Hepatocyte (in vitro differentiated cells): ENCODE data around the gene PER2. TPM values are rescaled to one million over a fixed set of nuclear protein-coding genes. Genes with fewer than 3 reads are reported as not detected.

Experiments used
- DNase-seq: peaks from one replicate; pipeline ENCODE4 v3.0.0-alpha.2; 2016; ENCODE audit warnings: low spot score
- H2AFZ ChIP-seq: fragments of 200-600 bp; sonication (generic); 2 replicates; pipeline ENCODE4 v1.6.0; 2016; ENCODE audit warnings: antibody characterized with exemption, mild to moderate bottlenecking
- H3K27ac ChIP-seq: fragments of 200-600 bp; sonication (generic); 2 replicates; pipeline ENCODE4 v1.5.1; 2016; ENCODE audit warnings: mild to moderate bottlenecking
- H3K27me3 ChIP-seq: fragments of 200-600 bp; sonication (generic); 2 replicates; pipeline ENCODE4 v1.6.1; 2016
- H3K36me3 ChIP-seq: fragments of 200-600 bp; sonication (generic); replicated peaks from 2 replicates; pipeline ENCODE4 v1.5.1; 2016; ENCODE audit warnings: low read depth; ENCODE audit not compliant: insufficient read depth
- H3K4me1 ChIP-seq: fragments of 200-600 bp; sonication (generic); 2 replicates; pipeline ENCODE4 v1.5.1; 2016; ENCODE audit warnings: mild to moderate bottlenecking, moderate library complexity; ENCODE audit not compliant: insufficient read depth
- H3K4me2 ChIP-seq: fragments of 200-600 bp; sonication (generic); 2 replicates; pipeline ENCODE4 v1.6.0; 2016
- H3K4me3 ChIP-seq: fragments of 200-600 bp; sonication (generic); 2 replicates; pipeline ENCODE4 v1.5.1; 2016; ENCODE audit warnings: mild to moderate bottlenecking
- H3K79me2 ChIP-seq: fragments of 200-600 bp; sonication (generic); 2 replicates; pipeline ENCODE4 v1.6.0; 2017; ENCODE audit warnings: mild to moderate bottlenecking
- H3K9me2 ChIP-seq: fragments of 200-600 bp; sonication (generic); replicated peaks from 2 replicates; pipeline ENCODE4 v1.6.0; 2017; ENCODE audit warnings: mild to moderate bottlenecking; ENCODE audit not compliant: insufficient read depth
- H3K9me3 ChIP-seq: fragments of 200-600 bp; sonication (generic); 2 replicates; pipeline ENCODE4 v1.5.1; 2016; ENCODE audit warnings: low read depth, mild to moderate bottlenecking
- H4K20me1 ChIP-seq: fragments of 200-600 bp; sonication (generic); 2 replicates; pipeline ENCODE4 v1.6.0; 2016; ENCODE audit warnings: mild to moderate bottlenecking; ENCODE audit not compliant: insufficient read depth, poor library complexity, severe bottlenecking
- EZH2 ChIP-seq: fragments of 200-600 bp; sonication (generic); IDR thresholded peaks from 2 replicates; pipeline ENCODE4 v1.6.1; 2016; ENCODE audit warnings: antibody characterized with exemption, mild to moderate bottlenecking, borderline replicate concordance
- EZH2phosphoT487 ChIP-seq: fragments of 200-600 bp; sonication (generic); IDR thresholded peaks from one replicate; pipeline ENCODE4 v1.6.1; 2018; ENCODE audit warnings: antibody characterized with exemption, mild to moderate bottlenecking, low read depth, moderate library complexity; ENCODE audit not compliant: unreplicated experiment, severe bottlenecking
- WGBS: methylation state at CpG from one replicate; pipeline ENCODE4 v1.1.6; 2016; ENCODE audit warnings: low lambda C conversion rate; ENCODE audit errors: missing lambda C conversion rate; 5-methylcytosine and 5-hydroxymethylcytosine counted together
- polyA plus RNA-seq: library from polyadenylated mRNA; unstranded; fragments of >200 nt; fragmentation: Nextera tagmentation; extraction: Ambion mirVana; gene quantifications from 2 replicates; pipeline ENCODE4 v1.2.1, GENCODE V29; 2016
- total RNA-seq: library from RNA; depleted of rRNA; stranded (reverse); fragments of >200 nt; gene quantifications from 2 replicates; pipeline ENCODE4 v1.2.3, GENCODE V29; 2014
- TF ChIP-seq, protein P1 (sequence below): fragments of 200-600 bp; sonication (generic); IDR thresholded peaks from 2 replicates; pipeline ENCODE4 v1.5.1; 2016; ENCODE audit warnings: antibody characterized with exemption, mild to moderate bottlenecking; ENCODE audit not compliant: poor library complexity

Gene PER2
- total and polyA plus RNA-seq, 2 experiments from 2014 or later: 6.0 to 8.9 TPM

DNA sequence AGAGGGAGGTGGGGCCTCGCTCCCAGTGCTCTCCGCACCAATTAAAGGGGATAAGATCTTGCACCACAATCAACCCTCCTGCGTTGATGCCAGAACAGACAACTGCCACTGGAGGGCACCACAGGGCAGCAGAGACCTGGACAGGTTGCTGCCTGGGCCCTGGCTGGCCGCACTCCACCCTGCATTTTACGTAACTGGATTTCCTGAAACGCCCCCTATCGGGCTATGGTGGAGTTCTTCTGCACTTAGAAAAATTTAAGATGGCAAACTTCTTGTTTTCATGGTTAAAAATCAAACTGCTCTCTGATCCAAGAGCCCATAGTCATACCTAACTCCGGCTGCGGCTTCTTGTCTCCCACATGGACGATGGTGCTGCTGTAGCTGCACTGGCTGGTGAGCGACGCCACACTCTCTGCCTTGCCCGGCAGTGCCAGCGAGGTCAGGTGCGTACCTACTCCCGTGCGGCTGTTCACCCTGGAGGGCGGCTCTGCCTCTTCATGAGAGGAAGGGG, 31.8 kb downstream of the PER2 start:
- TF ChIP-seq, protein P1, sequence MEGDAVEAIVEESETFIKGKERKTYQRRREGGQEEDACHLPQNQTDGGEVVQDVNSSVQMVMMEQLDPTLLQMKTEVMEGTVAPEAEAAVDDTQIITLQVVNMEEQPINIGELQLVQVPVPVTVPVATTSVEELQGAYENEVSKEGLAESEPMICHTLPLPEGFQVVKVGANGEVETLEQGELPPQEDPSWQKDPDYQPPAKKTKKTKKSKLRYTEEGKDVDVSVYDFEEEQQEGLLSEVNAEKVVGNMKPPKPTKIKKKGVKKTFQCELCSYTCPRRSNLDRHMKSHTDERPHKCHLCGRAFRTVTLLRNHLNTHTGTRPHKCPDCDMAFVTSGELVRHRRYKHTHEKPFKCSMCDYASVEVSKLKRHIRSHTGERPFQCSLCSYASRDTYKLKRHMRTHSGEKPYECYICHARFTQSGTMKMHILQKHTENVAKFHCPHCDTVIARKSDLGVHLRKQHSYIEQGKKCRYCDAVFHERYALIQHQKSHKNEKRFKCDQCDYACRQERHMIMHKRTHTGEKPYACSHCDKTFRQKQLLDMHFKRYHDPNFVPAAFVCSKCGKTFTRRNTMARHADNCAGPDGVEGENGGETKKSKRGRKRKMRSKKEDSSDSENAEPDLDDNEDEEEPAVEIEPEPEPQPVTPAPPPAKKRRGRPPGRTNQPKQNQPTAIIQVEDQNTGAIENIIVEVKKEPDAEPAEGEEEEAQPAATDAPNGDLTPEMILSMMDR: peak; percentile 86
- TF ChIP-seq EZH2 (no peak), EZH2phosphoT487 (no peak)
- no peaks in the 10 kb centered on the region for H3K9me3 ChIP-seq
- H3K4me2 ChIP-seq: no peak overlapping the region
- no peaks in the 10 kb centered on the region for H3K36me3 ChIP-seq
- H2AFZ ChIP-seq: no peak overlapping the region
- H3K27ac ChIP-seq: no peak overlapping the region
- H3K79me2 ChIP-seq: no peaks in the 10 kb centered on the region
- no peaks in the 10 kb centered on the region for H4K20me1 ChIP-seq
- no peak overlapping the region for H3K4me3 ChIP-seq
- no peaks in the 10 kb centered on the region for H3K9me2 ChIP-seq
- WGBS: 64% methylated on average over 18 of the region's 18 CpGs
- no peaks in the 10 kb centered on the region for H3K4me1 ChIP-seq
- peak; percentile 93 for DNase-seq
- H3K27me3 ChIP-seq: no peaks in the 10 kb centered on the region

DNA sequence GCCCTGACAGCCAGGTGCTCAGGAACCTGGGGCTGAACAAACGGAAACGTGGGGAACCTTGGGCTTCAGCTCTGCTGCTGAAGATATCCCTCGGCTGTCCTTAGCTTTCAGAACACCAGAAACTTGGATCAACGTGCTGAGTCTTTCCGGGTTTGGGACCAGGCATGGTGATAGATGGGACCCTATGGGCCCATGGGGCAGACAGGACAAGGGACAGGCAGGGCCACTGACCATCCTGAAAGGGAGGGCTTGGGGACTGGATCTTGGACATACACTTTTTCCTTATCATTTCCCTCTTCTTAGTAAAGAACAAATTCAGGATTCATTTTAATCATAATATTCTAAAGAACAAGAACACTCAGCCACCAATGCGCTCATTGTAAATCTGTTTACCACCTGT, 32.3 kb downstream of the PER2 start:
- Histone ChIP-seq H3K27me3 (no peaks in the 10 kb centered on the region), H3K4me3 (no peak overlapping the region), H3K36me3 (no peaks in the 10 kb centered on the region), H3K27ac (no peak overlapping the region), H3K9me3 (no peaks in the 10 kb centered on the region), H2AFZ (no peak overlapping the region), H3K4me2 (no peak overlapping the region), H4K20me1 (no peaks in the 10 kb centered on the region), H3K79me2 (no peaks in the 10 kb centered on the region), H3K9me2 (no peaks in the 10 kb centered on the region), H3K4me1 (no peaks in the 10 kb centered on the region)
- TF ChIP-seq EZH2 (no peak), EZH2phosphoT487 (no peak)
- no peak for DNase-seq
- WGBS: 92% methylated on average over 6 of the region's 6 CpGs

DNA sequence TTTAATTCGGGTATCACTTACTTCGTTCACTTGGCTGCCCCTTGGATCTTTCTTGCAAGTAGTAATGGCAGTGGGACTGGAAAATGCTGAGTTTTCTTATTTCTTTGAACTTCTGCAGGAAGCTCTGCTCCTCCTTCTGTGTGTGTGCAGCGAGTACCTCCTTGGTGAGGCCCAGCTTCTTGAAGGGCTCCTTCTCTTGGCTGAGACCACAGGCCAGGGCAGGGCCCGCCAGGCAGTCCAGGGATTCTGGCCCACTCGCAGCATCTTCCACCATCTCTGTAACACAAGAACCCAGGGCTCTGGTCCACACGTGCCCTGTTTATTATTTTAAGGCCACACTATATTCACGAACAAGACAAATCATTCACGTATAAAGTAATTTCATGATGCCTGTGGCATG, 32.8 kb downstream of the PER2 start:
- DNase-seq: no peak
- no peak overlapping the region for H3K4me3 ChIP-seq
- H3K9me3 ChIP-seq: no peaks in the 10 kb centered on the region
- no peaks in the 10 kb centered on the region for H3K4me1 ChIP-seq
- H3K27ac ChIP-seq: no peak overlapping the region
- H3K4me2 ChIP-seq: no peak overlapping the region
- H3K9me2 ChIP-seq: no peaks in the 10 kb centered on the region
- WGBS: over 99% methylated on average over 8 of the region's 8 CpGs
- H3K79me2 ChIP-seq: no peaks in the 10 kb centered on the region
- H3K27me3 ChIP-seq: no peaks in the 10 kb centered on the region
- H4K20me1 ChIP-seq: no peaks in the 10 kb centered on the region
- H3K36me3 ChIP-seq: no peaks in the 10 kb centered on the region
- no peak overlapping the region for H2AFZ ChIP-seq
- TF ChIP-seq EZH2: no peak
- no peak for TF ChIP-seq EZH2phosphoT487
- TF ChIP-seq, protein P1: no peak

GRCh38 chr2:238255151-238255551, 33.3 kb downstream of the PER2 start:
- Histone ChIP-seq H3K36me3 (no peaks in the 10 kb centered on the region), H3K4me1 (no peaks in the 10 kb centered on the region), H3K79me2 (no peaks in the 10 kb centered on the region), H4K20me1 (no peaks in the 10 kb centered on the region), H3K4me3 (no peak overlapping the region), H3K4me2 (no peak overlapping the region), H3K9me3 (no peaks in the 10 kb centered on the region), H3K9me2 (no peaks in the 10 kb centered on the region), H2AFZ (no peak overlapping the region), H3K27me3 (no peaks in the 10 kb centered on the region), H3K27ac (no peak overlapping the region)
- no peak for TF ChIP-seq EZH2
- TF ChIP-seq EZH2phosphoT487: no peak
- TF ChIP-seq, protein P1: no peak
- WGBS: 94% methylated on average over 6 of the region's 6 CpGs
- DNase-seq: no peak
